Measurements from ENCODE around the gene PCDHGC5. TPM values are rescaled to one million over a fixed set of nuclear protein-coding genes. Genes with fewer than 3 reads are reported as not detected.
A peak's percentile ranks its signal among the peaks of the same experiment; 100 is the strongest.

The PCDHGC5 gene
- total RNA-seq, 1 donor from 2014 or later = 1.4 TPM

DNA sequence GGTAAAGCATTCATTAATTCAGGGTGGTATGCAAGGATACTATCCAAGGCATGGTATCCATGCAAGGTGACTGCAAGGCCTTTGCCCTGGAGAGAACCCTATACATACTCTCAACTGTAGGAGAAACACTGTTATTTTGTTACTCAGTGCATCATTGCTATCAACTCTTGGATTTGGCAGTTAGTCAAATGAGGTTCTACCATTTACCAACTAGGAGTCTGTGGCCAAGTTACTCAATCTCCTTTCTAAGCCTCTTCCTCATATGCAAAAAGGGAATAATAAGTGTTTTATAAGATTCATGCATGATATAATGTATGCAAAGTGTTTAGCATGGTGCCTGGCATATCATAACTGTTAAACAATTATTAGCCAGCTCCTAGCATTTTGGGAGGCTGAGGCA, 9.1 kb upstream of the PCDHGC5 start:
- no peak for DNase-seq
- Histone ChIP-seq H3K4me1 (peaks cover 36% of the 10 kb centered on the region), H3K27me3 (peaks cover 9% of the 10 kb centered on the region), H3K9me3 (no peaks in the 10 kb centered on the region), H3K36me3 (no peaks in the 10 kb centered on the region), H3K27ac (no peak overlapping the region), H3K4me3 (peak overlapping the region; percentile 64)
- intact Hi-C loops (cut with DNase I) = no loop called here
- ATAC-seq = no peak
- TF ChIP-seq, protein P1, sequence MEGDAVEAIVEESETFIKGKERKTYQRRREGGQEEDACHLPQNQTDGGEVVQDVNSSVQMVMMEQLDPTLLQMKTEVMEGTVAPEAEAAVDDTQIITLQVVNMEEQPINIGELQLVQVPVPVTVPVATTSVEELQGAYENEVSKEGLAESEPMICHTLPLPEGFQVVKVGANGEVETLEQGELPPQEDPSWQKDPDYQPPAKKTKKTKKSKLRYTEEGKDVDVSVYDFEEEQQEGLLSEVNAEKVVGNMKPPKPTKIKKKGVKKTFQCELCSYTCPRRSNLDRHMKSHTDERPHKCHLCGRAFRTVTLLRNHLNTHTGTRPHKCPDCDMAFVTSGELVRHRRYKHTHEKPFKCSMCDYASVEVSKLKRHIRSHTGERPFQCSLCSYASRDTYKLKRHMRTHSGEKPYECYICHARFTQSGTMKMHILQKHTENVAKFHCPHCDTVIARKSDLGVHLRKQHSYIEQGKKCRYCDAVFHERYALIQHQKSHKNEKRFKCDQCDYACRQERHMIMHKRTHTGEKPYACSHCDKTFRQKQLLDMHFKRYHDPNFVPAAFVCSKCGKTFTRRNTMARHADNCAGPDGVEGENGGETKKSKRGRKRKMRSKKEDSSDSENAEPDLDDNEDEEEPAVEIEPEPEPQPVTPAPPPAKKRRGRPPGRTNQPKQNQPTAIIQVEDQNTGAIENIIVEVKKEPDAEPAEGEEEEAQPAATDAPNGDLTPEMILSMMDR (IDR thresholded peaks at IDR 0.05) = no peak

DNA sequence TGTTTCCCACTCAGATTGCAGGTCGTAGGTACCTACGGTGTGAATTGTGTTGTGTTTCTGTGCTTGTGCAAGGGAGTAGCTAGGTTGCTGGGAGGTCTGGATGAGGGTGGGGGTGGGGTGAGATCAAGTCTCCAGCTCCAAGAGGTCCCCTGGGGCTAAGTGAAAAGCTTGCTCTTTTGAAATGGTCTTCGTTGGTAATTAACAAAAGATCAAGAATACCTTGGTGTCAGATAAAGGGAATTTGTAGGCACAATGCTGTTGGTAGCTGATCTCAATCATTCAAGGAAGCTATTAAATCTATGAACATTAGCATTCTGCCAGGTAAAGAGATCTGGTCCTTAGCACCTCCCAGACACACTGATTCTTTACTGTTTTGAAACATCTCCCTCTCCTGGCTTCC, 5.0 kb upstream of the PCDHGC5 start:
- DNase-seq = no peak
- H3K36me3 ChIP-seq = peaks cover 4% of the 10 kb centered on the region
- H3K27me3 ChIP-seq = peaks cover 5% of the 10 kb centered on the region
- H3K27ac ChIP-seq = no peak overlapping the region
- TF ChIP-seq, protein P1 (IDR thresholded peaks at IDR 0.05) = no peak
- H3K4me3 ChIP-seq = peak overlapping the region; percentile 33
- intact Hi-C loops (cut with DNase I) = no loop called here
- H3K9me3 ChIP-seq = no peaks in the 10 kb centered on the region
- no peak for ATAC-seq
- peaks cover 18% of the 10 kb centered on the region for H3K4me1 ChIP-seq

DNA sequence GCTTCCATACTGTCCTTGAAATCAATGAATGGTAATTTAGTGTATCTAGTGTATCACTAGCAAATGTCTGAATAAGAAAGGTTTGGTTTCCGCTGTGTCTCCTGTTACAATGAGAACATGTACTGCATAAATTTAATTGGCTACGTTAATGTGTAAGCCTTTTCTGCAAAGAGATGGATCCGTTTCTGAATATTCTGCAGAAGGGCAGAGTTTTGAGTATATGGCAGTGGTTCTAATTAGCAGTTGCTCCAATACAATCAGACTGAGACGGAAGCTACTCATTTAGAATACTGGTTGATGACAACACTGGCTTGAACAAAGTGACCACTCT, 4.6 kb upstream of the PCDHGC5 start:
- peak overlapping the region; percentile 33 for H3K4me3 ChIP-seq
- intact Hi-C loops (cut with DNase I) = no loop called here

DNA sequence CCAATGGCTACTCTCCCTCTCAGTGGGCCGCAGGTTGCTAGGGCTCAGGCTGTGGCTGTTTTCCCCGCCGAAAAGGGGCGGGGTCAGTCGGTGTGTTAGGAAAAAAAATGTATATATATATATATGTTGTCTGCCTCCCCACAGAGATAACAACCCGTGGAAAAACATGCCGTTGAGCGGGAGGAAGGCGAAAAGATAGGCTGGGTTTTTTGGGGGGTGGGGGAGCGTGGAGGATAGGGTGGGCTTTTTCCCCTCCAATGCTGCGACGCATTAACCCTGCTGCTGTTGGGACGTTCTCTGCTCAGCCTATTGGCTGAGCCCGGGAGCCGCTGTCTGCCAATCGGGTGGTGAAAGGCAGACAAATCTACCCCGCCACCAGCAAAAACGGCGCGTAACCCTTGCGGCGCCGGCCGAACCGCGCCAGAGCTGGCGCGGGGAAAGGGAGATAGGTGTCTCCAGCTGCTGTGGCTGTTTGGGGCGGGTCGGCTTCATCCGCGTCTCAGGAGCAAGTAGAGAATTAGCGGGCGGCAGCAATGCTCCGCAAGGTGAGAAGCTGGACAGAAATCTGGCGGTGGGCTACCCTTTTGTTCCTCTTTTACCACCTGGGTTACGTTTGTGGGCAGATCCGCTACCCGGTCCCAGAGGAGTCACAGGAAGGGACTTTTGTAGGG, 4.1 kb upstream of the PCDHGC5 start, which contains the start of gene PCDHGC4:
PCDHGC4 (plus strand) TSS at position 390 of the 671 bp plus-strand sequence; CDS start at position 534, 144 bp downstream.
- TF ChIP-seq, protein P1 (IDR thresholded peaks at IDR 0.05) = no peak
- intact Hi-C loops (cut with DNase I) = no loop called here
- Histone ChIP-seq H3K36me3 (peaks cover 4% of the 10 kb centered on the region), H3K9me3 (no peaks in the 10 kb centered on the region), H3K4me1 (peaks cover 18% of the 10 kb centered on the region), H3K27ac (no peak within 1 kb of the TSS), H3K4me3 (peak within 1 kb of the TSS; percentile 33), H3K27me3 (peaks cover 5% of the 10 kb centered on the region)
- DNase-seq (no peak), ATAC-seq (peak; percentile 8)

More for the DNA sequence above, 4.6 kb upstream of the PCDHGC5 start:
- peaks cover 18% of the 10 kb centered on the region for H3K4me1 ChIP-seq
- DNase-seq = no peak
- peaks cover 5% of the 10 kb centered on the region for H3K27me3 ChIP-seq
- no peak overlapping the region for H3K27ac ChIP-seq
- ATAC-seq = no peak
- H3K9me3 ChIP-seq = no peaks in the 10 kb centered on the region
- TF ChIP-seq, protein P1 (IDR thresholded peaks at IDR 0.05) = no peak
- peaks cover 4% of the 10 kb centered on the region for H3K36me3 ChIP-seq

DNA sequence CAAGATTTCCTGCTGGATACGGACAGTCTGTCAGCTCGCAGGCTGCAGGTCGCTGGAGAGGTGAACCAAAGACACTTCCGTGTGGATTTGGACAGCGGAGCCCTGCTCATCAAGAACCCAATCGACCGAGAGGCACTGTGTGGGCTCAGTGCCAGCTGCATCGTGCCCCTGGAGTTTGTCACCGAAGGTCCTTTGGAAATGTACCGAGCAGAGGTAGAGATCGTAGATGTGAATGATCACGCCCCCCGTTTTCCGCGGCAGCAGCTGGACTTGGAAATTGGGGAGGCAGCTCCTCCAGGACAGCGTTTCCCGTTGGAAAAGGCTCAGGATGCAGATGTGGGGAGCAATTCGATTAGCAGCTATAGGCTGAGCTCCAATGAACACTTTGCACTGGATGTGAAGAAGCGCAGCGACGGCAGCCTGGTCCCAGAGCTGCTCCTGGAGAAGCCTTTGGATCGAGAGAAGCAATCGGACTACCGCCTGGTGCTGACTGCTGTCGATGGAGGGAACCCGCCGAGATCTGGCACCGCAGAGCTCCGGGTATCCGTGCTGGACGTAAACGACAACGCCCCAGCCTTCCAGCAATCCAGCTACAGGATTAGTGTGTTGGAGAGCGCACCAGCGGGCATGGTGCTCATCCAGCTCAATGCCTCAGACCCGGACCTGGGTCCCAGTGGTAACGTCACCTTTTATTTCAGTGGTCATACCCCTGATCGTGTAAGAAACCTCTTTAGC, 3.4 kb upstream of the PCDHGC5 start:
- no peak for ATAC-seq
- TF ChIP-seq, protein P1 (IDR thresholded peaks at IDR 0.05) = no peak

More for the DNA sequence above, 3.4 kb upstream of the PCDHGC5 start:
- Histone ChIP-seq H3K27ac (no peak overlapping the region), H3K9me3 (no peaks in the 10 kb centered on the region), H3K4me3 (peak overlapping the region; percentile 33), H3K4me1 (peaks cover 18% of the 10 kb centered on the region), H3K27me3 (peaks cover 5% of the 10 kb centered on the region), H3K36me3 (peaks cover 4% of the 10 kb centered on the region)
- DNase-seq = no peak
- intact Hi-C loops (cut with DNase I) = no loop called here

All from upper lobe of right lung (tissue), 1 donor.